Spleen (tissue), 7 donors: Measurements from ENCODE around the gene RRP1.

ENCODE experiments used
- CTCF ChIP-seq, 11 experiments: fragments of 200-600 bp in 7 of 11; fragments of 450-650 bp in 4 of 11; sonication (generic) in 4 of 11; IDR thresholded peaks in 8 of 11; conservative IDR thresholded peaks in 3 of 11; 1 replicate in 7 of 11; 2 replicates in 4 of 11; pipeline versions ENCODE4 v1.4.0 to v1.8.0; 2016 to 2021; ENCODE audit warnings: antibody characterized with exemption in 11 of 11, inconsistent platforms in 4 of 11, mild to moderate bottlenecking in 1 of 11
- POLR2A ChIP-seq, 3 donors: fragments of 450-650 bp; IDR thresholded peaks; one replicate each; pipeline ENCODE4 v1.5.1; 2017; ENCODE audit warnings: antibody characterized with exemption in 3 of 3, mild to moderate bottlenecking in 1 of 3
- POLR2AphosphoS5 ChIP-seq, 3 donors: sonication (generic); formaldehyde crosslinking; IDR thresholded peaks; one replicate each; pipeline ENCODE4 v1.5.1; 2017; ENCODE audit warnings: antibody characterized with exemption in 3 of 3
- donor health status: DM: no; HTN: no; CAD: no; lungs with moderate emphysema.
- donor health status: DM: no; HTN: no; CAD: no.
- donor health status: DM: no; HTN: no; CAD: no.

GRCh38 chr21:43751955-43752591 lies 37.3 kb upstream of the RRP1 start:
- TF ChIP-seq POLR2AphosphoS5 (IDR thresholded peaks at IDR 0.05), result no peak
- no peak for TF ChIP-seq CTCF (IDR thresholded peaks at IDR 0.05 in 8 of 11, conservative IDR thresholded peaks at IDR 0.05 in 3 of 11)
- no peak for TF ChIP-seq POLR2A (IDR thresholded peaks at IDR 0.05)
